HCT116 (cell line): ENCODE results near the gene OR51E1. TPM values are rescaled to one million over a fixed set of nuclear protein-coding genes. Genes with fewer than 3 reads are reported as not detected.

Experiments used
- ATAC-seq: fragments of 200-7000 bp; cut with Tn5 transposase; 2 replicates; pipeline ENCODE4 v1.9.1; 2020; ENCODE audit warnings: mild to moderate bottlenecking, moderate library complexity
- BruUV-seq: library from RNA; stranded (reverse); fragments of 400-500 nt; replicated peaks from 2 replicates; lab custom pipeline; 2021; lab: Mats Ljungman, UMichigan
- CTCF ChIA-PET: fragments of 300-600 bp; sonication (Branson Sonifier 250); formaldehyde crosslinking; loops from one replicate; lab custom pipeline; 2021; ENCODE audit warnings: antibody characterized with exemption; lab: Charles Lee
- POLR2A ChIA-PET: fragments of 300-600, 350-600 bp; sonication (Branson Sonifier 250); formaldehyde crosslinking; loops from one replicate; lab custom pipeline; 2021; ENCODE audit warnings: antibody characterized with exemption; lab: Charles Lee
- RAD21 ChIA-PET, 2 experiments: fragments of 300-600 bp; sonication (Branson Sonifier 250); formaldehyde crosslinking; loops; one replicate each; lab custom pipeline; 2023; ENCODE audit warnings: low total read pairs in 2 of 2; ENCODE audit not compliant: uncharacterized antibody in 2 of 2, unreplicated experiment in 2 of 2, low non-redundant PET in 1 of 2; lab: Charles Lee
- DNase-seq: peaks from one replicate; pipeline ENCODE4 v3.0.0-alpha.2; 2010; ENCODE audit warnings: low read depth, low spot score
- H2AFZ ChIP-seq: fragments of 200-600 bp; shearing (Covaris generic), sonication (generic); 2 replicates; pipeline ENCODE4 v1.6.1; 2017; ENCODE audit warnings: low read depth, mixed run types, mixed read lengths, antibody characterized with exemption, low read length; ENCODE audit not compliant: poor library complexity, severe bottlenecking
- H3K27ac ChIP-seq: 2 replicates; pipeline ENCODE4 v1.5.1; 2012; ENCODE audit warnings: low read depth, low read length
- H3K27me3 ChIP-seq: fragments of 200-600 bp; sonication (generic); 2 replicates; pipeline ENCODE4 v1.6.1; 2016; ENCODE audit warnings: mixed run types, low read length, mixed read lengths; ENCODE audit not compliant: insufficient read depth
- H3K36me3 ChIP-seq, 2 experiments: fragments of 200-500 bp in 1 of 2; fragments of 200-600 bp in 1 of 2; sonication (Bioruptor generic) in 1 of 2; sonication (generic) in 1 of 2; 2 replicates each; pipeline versions ENCODE4 v1.5.1 to v1.6.1; 2014 to 2016; ENCODE audit warnings: low read length in 2 of 2, inconsistent platforms in 1 of 2, mixed read lengths in 1 of 2, mixed run types in 1 of 2; ENCODE audit not compliant: insufficient read depth in 2 of 2, control insufficient read depth in 1 of 2
- H3K4me1 ChIP-seq, 2 experiments: fragments of 200-600 bp in 1 of 2; sonication (generic) in 1 of 2; 2 replicates each; pipeline versions ENCODE4 v1.5.1 to v1.6.1; 2012 to 2017; ENCODE audit warnings: low read length in 2 of 2, inconsistent platforms in 1 of 2, mild to moderate bottlenecking in 1 of 2, mixed read lengths in 1 of 2, mixed run types in 1 of 2, moderate library complexity in 1 of 2; ENCODE audit not compliant: insufficient read depth in 2 of 2, control insufficient read depth in 1 of 2
- H3K4me2 ChIP-seq: fragments of 200-600 bp; sonication (generic); 2 replicates; pipeline ENCODE4 v1.6.1; 2017; ENCODE audit warnings: mixed run types, low read length, mixed read lengths
- H3K4me3 ChIP-seq, 2 experiments: fragments of 200-600 bp in 1 of 2; sonication (generic) in 1 of 2; replicated peaks in 1 of 2; 2 replicates each; pipeline ENCODE4 v1.5.1; 2011 to 2016; ENCODE audit warnings: low read length in 2 of 2, control low read depth in 1 of 2, low read depth in 1 of 2, mild to moderate bottlenecking in 1 of 2, mixed read lengths in 1 of 2, mixed run types in 1 of 2
- H3K79me2 ChIP-seq: fragments of 200-600 bp; sonication (generic); 2 replicates; pipeline ENCODE4 v1.6.1; 2017; ENCODE audit warnings: mild to moderate bottlenecking, mixed run types, low read length, moderate library complexity, mixed read lengths; ENCODE audit not compliant: insufficient read depth
- H3K9ac ChIP-seq: fragments of 200-600 bp; sonication (generic); 2 replicates; pipeline ENCODE4 v1.6.1; 2016; ENCODE audit warnings: low read length, mixed read lengths
- H3K9me2 ChIP-seq: fragments of 200-600 bp; sonication (generic), shearing (Covaris generic); 2 replicates; pipeline ENCODE4 v1.6.1; 2017; ENCODE audit warnings: mixed run types, mild to moderate bottlenecking, moderate library complexity; ENCODE audit not compliant: insufficient read depth
- H3K9me3 ChIP-seq, 2 experiments: fragments of 200-500 bp in 1 of 2; fragments of 200-600 bp in 1 of 2; sonication (Bioruptor generic) in 1 of 2; sonication (generic) in 1 of 2; 2 replicates each; pipeline ENCODE4 v1.6.1; 2014 to 2017; ENCODE audit warnings: low read length in 2 of 2, mixed read lengths in 2 of 2, inconsistent platforms in 1 of 2, low read depth in 1 of 2, mild to moderate bottlenecking in 1 of 2, mixed run types in 1 of 2, moderate library complexity in 1 of 2; ENCODE audit not compliant: control insufficient read depth in 1 of 2, insufficient read depth in 1 of 2
- H4K20me1 ChIP-seq: fragments of 200-600 bp; sonication (generic), shearing (Covaris generic); 2 replicates; pipeline ENCODE4 v1.6.1; 2017; ENCODE audit warnings: mixed run types, mild to moderate bottlenecking, moderate library complexity; ENCODE audit not compliant: insufficient read depth
- ATF3 ChIP-seq: IDR thresholded peaks from 2 replicates; pipeline ENCODE4 v1.6.1; 2012
- CBX3 ChIP-seq: IDR thresholded peaks from 2 replicates; pipeline ENCODE4 v1.6.1; 2012; ENCODE audit warnings: low read depth
- CEBPB ChIP-seq: IDR thresholded peaks from 2 replicates; pipeline ENCODE4 v1.6.1; 2012; ENCODE audit warnings: low read depth
- EGR1 ChIP-seq: IDR thresholded peaks from 2 replicates; pipeline ENCODE4 v1.6.1; 2012; ENCODE audit warnings: low read depth
- ELF1 ChIP-seq: IDR thresholded peaks from 2 replicates; pipeline ENCODE4 v1.6.1; 2012; ENCODE audit warnings: low read depth, borderline replicate concordance
- EZH2phosphoT487 ChIP-seq: fragments of 200-600 bp; IDR thresholded peaks from 2 replicates; pipeline ENCODE4 v1.6.1; 2018; ENCODE audit warnings: antibody characterized with exemption, borderline replicate concordance
- JUND ChIP-seq: IDR thresholded peaks from 2 replicates; pipeline ENCODE4 v1.6.1; 2012
- POLR2A ChIP-seq: IDR thresholded peaks from 2 replicates; pipeline ENCODE4 v1.7.0; 2011; ENCODE audit warnings: borderline replicate concordance; ENCODE audit not compliant: insufficient read depth, insufficient read length; ENCODE audit errors: extremely low read depth
- POLR2AphosphoS5 ChIP-seq: IDR thresholded peaks from 2 replicates; pipeline ENCODE4 v1.6.1; 2011; ENCODE audit warnings: mild to moderate bottlenecking, low read depth, low read length, moderate library complexity
- SIN3A ChIP-seq: IDR thresholded peaks from 2 replicates; pipeline ENCODE4 v1.6.1; 2012; ENCODE audit warnings: low read depth
- SRF ChIP-seq: IDR thresholded peaks from 2 replicates; pipeline ENCODE4 v1.6.1; 2012; ENCODE audit warnings: low read depth
- YY1 ChIP-seq: IDR thresholded peaks from 2 replicates; pipeline ENCODE4 v1.6.1; 2011; ENCODE audit warnings: low read length, low read depth, moderate library complexity, mild to moderate bottlenecking; ENCODE audit not compliant: insufficient replicate concordance; ENCODE audit errors: extremely low read depth
- ZFX ChIP-seq: fragments of 450-650 bp; IDR thresholded peaks from 2 replicates; pipeline ENCODE4 v1.6.1; 2017
- ZNF274 ChIP-seq: fragments of 200-500 bp; sonication (Bioruptor generic); IDR thresholded peaks from 2 replicates; pipeline ENCODE4 v1.6.1; 2014; ENCODE audit warnings: mild to moderate bottlenecking, low read depth, low read length, inconsistent platforms
- intact Hi-C: fragments of 100-400 bp; cut with micrococcal nuclease; formaldehyde crosslinking; loops from 2 replicates; pipeline ENCODE4 v1.10.0; 2022
- total RNA-seq: library from RNA; stranded (reverse); gene quantifications from one replicate; pipeline ENCODE4 v1.2.1, GENCODE V29; 2021; ENCODE audit not compliant: unreplicated experiment

Gene OR51E1
- total RNA-seq, 1 experiment from 2014 or later: not detected

DNA sequence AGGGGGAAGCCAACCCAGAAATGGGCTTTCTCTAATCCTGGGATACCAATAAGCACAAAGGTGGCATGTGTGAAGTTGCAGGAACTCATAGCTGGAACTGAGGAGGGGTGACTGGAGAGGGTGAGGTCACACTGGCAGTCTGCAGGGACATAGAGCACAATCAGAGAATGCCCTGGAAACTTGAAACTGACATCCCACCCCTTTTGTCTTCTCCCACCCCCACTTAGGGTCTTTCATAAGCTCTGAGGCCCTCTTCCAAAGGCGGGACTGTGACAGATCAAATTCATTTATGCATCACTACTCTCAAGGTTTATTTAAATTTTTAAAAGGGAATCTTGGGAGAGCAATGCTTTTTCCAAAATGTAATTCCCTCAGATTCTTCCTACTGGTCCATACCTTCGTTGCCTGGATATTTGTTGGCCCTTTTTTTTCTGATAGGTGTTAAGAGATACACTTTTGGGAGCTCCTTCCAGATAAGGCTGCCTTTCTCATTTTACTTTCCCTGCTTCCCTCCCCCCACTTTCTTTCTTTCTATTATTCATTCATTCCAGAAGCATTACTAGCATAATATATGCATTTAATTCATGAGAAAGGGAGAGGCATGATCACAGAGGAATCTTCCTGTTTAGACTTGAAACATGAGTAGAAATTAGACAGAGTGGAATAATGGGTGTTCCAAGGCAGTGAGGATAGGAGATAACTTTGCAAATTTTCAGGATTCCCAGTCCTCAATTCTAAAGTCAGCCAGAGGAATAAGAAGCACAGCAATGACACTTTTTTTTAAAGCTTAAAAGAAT lies 39.0 kb downstream of the OR51E1 start (continued):
- no peak for TF ChIP-seq SIN3A
- TF ChIP-seq CEBPB: no peak
- no peak for TF ChIP-seq JUND
- no peak for TF ChIP-seq ELF1
- TF ChIP-seq ZFX: no peak
- no peak for TF ChIP-seq ATF3
- TF ChIP-seq EZH2phosphoT487: no peak
- no peak for TF ChIP-seq POLR2AphosphoS5
- TF ChIP-seq YY1: no peak
- no peak for TF ChIP-seq POLR2A

DNA sequence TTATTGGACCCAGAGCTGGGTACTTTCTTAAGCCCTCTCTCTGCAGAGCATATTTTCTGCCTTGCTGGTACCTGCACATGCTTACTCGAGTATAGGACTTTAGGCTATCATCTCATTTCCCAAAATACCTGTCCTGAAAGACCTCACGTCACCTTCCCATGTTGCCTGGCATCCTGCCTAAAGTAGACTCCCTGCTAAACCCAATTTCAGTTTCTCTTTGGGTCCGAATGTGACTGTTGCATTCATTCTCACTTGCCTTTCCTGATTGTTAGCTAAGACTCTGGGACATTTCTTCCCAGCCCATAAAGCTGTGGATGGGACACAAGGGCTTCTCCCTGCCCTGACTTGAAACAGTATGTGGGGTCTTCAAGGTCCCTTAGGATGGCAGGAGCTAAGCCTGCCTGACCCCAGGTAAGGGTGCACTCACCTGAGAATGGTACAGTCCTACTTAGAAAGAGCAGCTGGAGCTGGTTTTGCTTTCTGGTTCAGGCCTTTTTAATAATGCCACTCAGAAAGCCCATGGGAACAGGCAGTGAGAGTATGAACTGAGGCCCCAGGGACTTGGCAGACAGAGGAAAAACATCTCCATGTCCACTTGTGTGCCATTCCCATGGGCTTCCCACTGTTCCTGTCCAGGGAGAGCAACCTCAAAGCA lies 41.0 kb downstream of the OR51E1 start:
- H3K27me3 ChIP-seq: peaks cover 45% of the 10 kb centered on the region; the same call in 1 of the 2 replicates
- no peaks in the 10 kb centered on the region for H3K79me2 ChIP-seq
- no peak overlapping the region for H3K4me2 ChIP-seq
- H3K36me3 ChIP-seq: no peaks in the 10 kb centered on the region
- ATAC-seq (no peak), DNase-seq (no peak)
- H3K4me1 ChIP-seq: no peaks in the 10 kb centered on the region
- no peaks in the 10 kb centered on the region for H3K9me2 ChIP-seq
- H3K9me3 ChIP-seq: no peaks in the 10 kb centered on the region
- no TSS peak for BruUV-seq
- CTCF ChIA-PET: no interaction called here
- no peak overlapping the region for H3K27ac ChIP-seq
- H3K4me3 ChIP-seq: no peak overlapping the region
- RAD21 ChIA-PET: no interaction called here
- H3K9ac ChIP-seq: no peak overlapping the region
- no peak overlapping the region for H2AFZ ChIP-seq
- intact Hi-C loops: no loop called here
- no peaks in the 10 kb centered on the region for H4K20me1 ChIP-seq
- POLR2A ChIA-PET: no interaction called here
- no peak for TF ChIP-seq ZNF274
- no peak for TF ChIP-seq EZH2phosphoT487
- no peak for TF ChIP-seq POLR2A
- TF ChIP-seq CBX3: no peak
- no peak for TF ChIP-seq SRF
- TF ChIP-seq EGR1: no peak
